ENCODE data around the gene SCTR.

Gene SCTR

DNA sequence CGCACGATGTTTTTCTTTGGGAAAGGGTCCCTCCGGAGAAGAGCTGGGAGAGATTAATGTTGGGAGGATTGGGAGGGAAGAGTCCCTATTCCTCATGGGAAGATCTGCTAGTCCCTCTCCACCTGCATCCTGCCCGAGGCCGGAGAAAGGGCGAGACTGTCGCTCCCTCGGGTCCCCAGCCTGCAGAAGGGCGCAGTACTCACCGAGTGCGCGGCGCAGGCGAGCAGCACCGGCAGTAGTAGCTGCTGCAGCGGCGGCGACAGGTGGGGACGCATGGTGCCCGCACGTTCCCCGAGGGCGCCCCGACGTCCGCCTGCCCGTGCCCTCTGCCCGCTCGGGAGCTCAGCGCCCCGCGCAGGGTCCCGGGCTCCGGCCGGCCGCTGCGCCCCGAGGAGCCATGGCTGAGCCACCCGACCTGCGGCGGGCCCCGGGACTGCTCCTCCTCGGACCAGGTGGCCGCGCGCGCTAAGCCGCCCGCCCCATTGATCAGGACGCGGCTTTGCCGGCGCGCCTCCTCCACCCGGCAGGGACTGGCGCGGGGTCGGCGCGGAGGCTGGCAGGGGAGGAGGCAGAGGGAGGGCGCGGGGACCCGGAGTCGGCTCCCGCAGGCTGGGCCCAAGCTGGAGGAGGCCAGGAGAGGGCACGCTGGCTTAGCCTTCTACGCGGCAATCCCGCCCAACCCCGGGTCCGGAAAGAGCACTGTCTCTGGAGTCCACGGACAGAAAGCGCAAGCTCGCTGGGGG, at the start of gene SCTR:
TSS of gene SCTR (minus strand) at position 532 of the 743 bp plus-strand sequence. CDS start at position 275, 257 bp downstream.
- DNase-seq = no peak

DNA sequence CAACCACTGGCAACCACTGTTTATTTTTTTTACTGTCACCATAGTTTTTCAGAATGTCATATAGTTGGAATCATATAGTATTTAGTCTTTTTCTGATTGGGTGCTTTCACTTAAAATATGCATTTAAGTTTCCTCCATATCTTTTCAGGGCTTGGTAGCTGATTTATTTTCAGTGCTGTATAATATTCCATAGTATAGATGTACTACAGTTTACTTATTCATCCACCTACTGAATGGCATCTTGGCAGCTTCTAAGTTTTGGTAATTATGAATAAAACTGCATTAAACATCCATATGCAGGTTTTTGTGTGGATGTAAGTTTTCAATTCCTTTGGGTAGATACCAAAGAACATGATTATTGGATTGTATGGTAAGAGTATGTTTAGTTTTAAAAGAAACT, 43.0 kb upstream of the SCTR start:
- DNase-seq = no peak

DNA sequence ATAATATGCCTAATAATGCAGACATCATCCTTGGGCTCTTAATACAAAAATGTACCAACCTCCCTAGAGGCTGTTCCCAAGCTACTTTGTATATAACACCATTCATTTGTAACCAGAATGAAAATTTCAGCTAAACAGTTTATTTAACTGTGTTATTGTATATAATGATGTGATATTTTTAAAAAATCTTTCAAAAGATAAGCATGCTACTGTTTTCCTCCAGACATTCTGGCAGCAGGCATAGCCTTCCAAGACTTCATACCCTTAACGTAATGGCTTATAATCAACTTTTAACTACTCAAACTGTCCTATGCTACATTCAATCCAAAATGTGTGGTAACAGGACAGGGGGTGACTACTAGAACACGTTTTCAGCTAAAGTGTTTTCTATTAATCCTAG, 41.2 kb upstream of the SCTR start:
- DNase-seq = no peak

- DNase-seq = no peak
Measured at GRCh38 chr2:119553687-119554344, 29.5 kb upstream of the SCTR start.

GRCh38 chr2:119552902-119553301, 28.6 kb upstream of the SCTR start:
- DNase-seq = no peak

- no peak for DNase-seq
Measured at GRCh38 chr2:119550856-119551255, 26.6 kb upstream of the SCTR start.

DNA sequence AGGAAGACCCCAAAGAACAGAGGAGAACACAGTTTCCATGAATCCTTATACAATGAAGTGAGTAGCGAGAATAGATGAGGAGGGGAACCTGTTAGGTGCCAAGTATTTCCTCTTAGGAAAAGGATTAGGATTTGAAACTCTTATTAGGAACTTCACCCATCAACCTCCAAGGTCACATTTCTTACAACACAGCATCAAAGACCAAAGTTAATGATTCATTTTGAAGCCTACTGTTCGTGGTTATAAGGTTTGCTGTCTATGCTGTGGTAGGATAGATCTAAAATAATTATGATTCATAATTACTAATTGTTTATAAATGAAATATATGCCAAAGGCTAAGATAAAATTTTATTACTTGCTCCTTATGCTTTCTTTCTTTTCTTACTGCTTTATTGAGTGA, 26.1 kb upstream of the SCTR start:
- no peak for DNase-seq

GRCh38 chr2:119549241-119549640, 25.0 kb upstream of the SCTR start:
- DNase-seq = no peak

- DNase-seq = no peak
Measured at GRCh38 chr2:119548516-119549120, 24.3 kb upstream of the SCTR start.

- no peak for DNase-seq
Measured at GRCh38 chr2:119546447-119546767, 22.1 kb upstream of the SCTR start.

GRCh38 chr2:119545754-119546446, 21.6 kb upstream of the SCTR start:
- no peak for DNase-seq

- DNase-seq = no peak
Measured at GRCh38 chr2:119544939-119545475, 20.7 kb upstream of the SCTR start.

GRCh38 chr2:119544075-119544938, 20.0 kb upstream of the SCTR start, which contains the start of gene CFAP221:
CFAP221 (plus strand) TSS chr2:119544449; CDS start chr2:119546132, 1,683 bp downstream.
- peak; percentile 69 for DNase-seq

DNA sequence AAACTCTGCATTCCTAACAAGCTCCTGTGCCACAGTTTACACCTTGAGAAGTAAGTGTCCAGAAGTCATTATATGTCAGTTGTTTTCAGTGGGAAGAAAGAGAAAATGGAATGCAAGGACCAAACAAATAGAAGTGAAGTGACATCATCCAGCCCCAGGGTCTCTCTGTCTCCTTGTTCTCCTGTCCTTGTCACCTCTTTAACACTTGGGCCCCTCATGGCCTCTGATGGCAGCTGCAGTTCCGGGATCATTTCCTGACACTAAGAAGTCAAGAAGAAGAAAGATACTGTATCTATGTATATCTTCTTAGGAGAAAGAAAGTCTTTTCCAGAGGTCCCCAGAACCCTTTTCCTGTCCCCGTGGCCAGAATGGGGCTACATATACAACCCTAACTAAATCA, 17.2 kb upstream of the SCTR start:
- DNase-seq = no peak

- no peak for DNase-seq
Measured at GRCh38 chr2:119537792-119538191, 13.5 kb upstream of the SCTR start.

DNA sequence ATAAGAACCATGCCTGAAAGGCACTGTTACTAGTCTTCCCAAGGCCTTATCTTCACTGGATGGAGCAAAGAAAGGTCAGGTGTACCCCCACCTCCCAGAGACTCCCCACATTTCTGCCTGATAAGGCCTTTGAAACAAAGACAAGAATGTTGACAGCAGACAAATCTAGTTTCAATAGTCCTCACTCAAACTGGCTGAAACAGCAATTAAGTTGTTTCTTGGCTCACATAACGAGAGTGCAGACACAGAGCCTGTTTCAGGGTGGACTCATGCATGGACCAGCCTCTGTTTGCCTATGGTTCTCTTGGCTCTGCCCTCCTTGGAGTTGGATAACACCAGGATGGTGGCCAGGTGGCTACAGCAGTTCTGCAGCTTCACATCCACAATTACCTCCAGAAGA, 12.4 kb upstream of the SCTR start:
- DNase-seq = no peak

- no peak for DNase-seq
Measured at GRCh38 chr2:119536211-119536610, 11.9 kb upstream of the SCTR start.

DNA sequence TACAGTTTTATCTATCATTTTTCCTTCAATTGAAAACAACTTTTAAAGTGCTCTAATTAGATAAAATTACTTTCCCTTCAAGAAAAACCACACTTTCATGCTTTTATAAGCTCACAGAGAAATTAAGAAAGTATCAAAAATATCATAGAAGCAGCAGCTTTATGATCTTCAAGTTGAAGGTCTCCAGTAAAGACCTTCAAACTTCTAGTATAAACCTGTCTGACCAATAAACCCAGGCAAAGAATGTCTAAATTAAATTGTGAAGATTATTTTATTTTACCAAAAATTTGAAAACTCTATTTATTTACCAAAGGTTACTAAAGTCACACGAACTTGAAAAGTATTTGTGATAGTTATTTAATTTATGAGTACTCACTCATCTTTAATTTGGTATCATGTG, 9.3 kb upstream of the SCTR start:
- DNase-seq = no peak

DNA sequence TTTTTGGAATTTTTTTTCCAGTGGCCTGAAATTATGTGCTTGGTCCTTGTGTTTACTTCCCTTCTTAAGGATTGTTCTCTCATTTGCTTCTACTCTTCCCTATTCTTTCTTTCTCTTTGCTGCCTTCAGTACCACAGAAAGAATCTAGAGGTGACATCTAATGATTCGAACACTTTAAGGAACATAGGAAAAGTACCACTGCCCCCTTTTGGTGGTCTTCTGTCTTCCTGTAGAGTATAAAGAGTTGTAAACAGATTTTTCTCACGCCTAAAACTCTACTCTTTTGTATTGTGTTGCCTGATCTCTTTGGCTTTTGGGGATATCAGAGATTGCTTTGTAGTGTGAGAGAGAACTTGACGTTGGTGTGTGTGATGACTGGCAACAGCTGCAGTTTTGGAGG, 7.0 kb upstream of the SCTR start:
- no peak for DNase-seq

GRCh38 chr2:119527999-119528398, 3.7 kb upstream of the SCTR start:
- DNase-seq = no peak

- DNase-seq = no peak
Measured at GRCh38 chr2:119525614-119526013, 1.3 kb upstream of the SCTR start.

- no peak for DNase-seq
Measured at GRCh38 chr2:119523383-119523951, 816 bp downstream of the SCTR start.

All from NCI-H774 (cell line).